GM13977 (cell line): ENCODE measurements around the gene FFAR3.
"Not testable (repeated sequence)": the region's sequence is repeated elsewhere in the genome, so short reads cannot be mapped to it uniquely, and the experiment has no call there.

Experiments
- DNase-seq: peaks from one replicate; pipeline ENCODE4 v3.0.0; 2012; ENCODE audit warnings: low spot score
- in situ Hi-C: fragments of 300-500 bp; cut with MboI; formaldehyde crosslinking; loops from one replicate; pipeline ENCODE4 v1.12.0; 2022; ENCODE audit warnings: low sequenced_read_pairs, low pct_unique_long_range_greater_than_20kb, mixed read lengths, inconsistent platforms; ENCODE audit not compliant: unreplicated experiment
- TF ChIP-seq, protein P1 (sequence below): IDR thresholded peaks from 2 replicates; pipeline ENCODE4 v1.5.1; 2012; ENCODE audit warnings: mild to moderate bottlenecking, control low read depth; ENCODE audit not compliant: insufficient read depth; ENCODE audit errors: extremely low read depth, missing control alignments

Gene FFAR3

DNA sequence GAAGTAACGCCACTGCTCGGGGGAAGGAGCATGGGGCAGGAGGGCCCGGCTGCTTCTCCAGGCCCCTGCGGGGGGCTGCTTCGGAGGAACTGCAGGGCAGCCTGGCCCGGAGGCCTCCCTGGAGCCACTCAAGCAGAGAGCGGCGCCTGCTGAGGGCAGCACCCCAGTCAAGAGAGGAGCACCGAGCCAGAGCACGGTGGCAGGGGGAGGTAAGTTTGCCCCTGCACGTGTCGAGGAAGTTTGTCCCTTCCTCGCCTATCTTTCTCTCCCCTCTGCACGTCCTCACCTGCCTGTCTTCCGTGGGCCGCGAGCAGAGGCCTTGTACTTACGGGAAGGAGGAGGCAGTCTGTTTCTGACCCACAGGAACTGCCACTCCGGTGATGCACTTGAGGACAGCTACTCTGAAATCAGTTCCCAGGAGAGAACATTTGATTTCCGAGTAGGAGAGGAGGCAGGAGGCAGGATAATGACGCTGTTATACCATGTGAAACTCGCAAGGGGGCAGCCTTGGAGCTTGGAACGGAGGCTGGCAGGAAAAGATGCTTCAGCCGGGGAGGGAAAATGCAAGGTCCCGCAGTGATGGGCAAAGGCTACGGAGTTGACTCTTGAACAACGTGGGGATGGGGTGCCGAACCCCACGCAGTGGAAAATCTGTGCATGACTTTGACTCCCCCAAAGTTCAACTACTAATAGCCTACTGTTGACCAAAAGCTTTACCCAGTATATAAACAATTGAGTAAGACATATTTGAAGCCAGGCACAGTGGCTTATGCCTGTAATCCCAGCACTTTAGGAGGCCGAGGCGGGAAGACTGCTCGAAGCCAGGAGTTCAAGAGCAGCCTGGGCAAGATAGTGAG lies 5.6 kb upstream of the FFAR3 start:
- peak; percentile 85 for DNase-seq
- in situ Hi-C loops = no loop called here
- TF ChIP-seq, protein P1, sequence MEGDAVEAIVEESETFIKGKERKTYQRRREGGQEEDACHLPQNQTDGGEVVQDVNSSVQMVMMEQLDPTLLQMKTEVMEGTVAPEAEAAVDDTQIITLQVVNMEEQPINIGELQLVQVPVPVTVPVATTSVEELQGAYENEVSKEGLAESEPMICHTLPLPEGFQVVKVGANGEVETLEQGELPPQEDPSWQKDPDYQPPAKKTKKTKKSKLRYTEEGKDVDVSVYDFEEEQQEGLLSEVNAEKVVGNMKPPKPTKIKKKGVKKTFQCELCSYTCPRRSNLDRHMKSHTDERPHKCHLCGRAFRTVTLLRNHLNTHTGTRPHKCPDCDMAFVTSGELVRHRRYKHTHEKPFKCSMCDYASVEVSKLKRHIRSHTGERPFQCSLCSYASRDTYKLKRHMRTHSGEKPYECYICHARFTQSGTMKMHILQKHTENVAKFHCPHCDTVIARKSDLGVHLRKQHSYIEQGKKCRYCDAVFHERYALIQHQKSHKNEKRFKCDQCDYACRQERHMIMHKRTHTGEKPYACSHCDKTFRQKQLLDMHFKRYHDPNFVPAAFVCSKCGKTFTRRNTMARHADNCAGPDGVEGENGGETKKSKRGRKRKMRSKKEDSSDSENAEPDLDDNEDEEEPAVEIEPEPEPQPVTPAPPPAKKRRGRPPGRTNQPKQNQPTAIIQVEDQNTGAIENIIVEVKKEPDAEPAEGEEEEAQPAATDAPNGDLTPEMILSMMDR = peak; percentile 83

DNA sequence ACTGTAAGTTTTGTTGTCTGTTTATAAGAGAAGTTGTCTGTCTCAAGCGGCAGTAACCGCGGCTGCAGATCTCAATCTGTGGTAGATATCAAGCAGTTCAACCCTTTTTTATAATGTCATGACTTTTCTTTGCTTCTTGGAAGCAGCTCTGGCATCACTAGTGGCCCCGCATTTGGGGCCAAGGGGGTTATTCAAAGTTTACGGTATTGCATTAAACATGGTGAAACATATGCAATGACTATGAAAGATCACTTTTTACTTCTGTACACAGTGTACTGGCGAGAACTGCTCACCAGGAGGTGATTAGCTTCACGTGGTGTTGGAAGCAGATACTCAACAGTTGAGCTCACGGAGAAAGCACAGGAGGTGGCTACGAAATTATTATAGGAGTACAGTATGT lies 4.6 kb upstream of the FFAR3 start:
- in situ Hi-C loops = no loop called here
- DNase-seq = peak; percentile 3

DNA sequence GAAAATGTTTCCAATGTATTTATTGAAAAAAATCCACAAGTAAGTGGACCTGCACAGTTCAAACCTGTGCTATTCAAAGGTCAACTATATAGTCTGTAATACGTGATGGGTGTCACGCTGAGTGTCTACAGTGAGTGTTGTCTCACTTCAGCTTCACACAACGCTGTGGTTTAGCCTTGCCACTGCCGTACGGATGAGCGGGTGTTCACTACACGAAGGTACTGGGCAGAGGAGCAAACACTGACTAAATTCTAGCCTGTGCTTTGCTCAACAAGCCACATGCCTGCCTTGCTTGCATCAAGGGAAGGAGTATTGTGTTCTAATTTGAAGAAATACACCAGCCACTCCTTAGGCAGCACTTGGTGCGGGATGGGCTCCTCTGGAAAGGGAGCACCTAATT lies 3.4 kb upstream of the FFAR3 start:
- DNase-seq = peak; percentile 28
- TF ChIP-seq, protein P1 = no peak
- in situ Hi-C loops = no loop called here

More for the DNA sequence above, 4.6 kb upstream of the FFAR3 start:
- TF ChIP-seq, protein P1 = no peak

DNA sequence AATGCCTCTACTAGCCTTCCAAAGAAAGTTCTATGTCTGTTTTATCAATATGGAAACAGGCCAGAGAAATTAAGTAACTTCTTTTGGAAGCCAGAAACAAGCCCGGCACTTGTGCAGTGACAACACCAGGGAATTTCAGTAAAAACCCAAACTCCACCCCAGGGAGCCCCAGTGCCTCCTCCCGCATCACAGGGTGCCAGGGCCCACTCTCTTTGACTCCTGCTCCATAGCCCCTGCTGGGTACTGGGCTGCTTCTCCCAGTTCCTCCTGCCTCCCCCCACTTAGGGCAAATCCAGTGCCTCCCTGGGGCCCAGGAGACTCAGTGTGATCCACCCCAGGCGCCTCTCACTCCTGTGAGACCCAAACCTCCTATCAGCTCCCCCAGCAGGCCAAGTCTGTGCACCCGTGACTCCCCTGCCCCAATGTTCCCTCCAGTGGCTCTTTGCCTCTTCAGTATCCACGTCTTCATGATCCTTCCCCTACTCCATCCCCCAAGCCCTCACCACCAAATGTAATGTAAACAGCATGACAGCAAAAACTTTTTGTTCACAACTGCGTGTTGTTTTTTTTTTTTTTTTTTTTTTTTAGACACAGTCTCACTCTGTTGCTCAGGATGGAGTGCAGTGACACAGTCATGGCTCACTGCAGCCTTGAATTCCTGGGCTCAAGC lies 2.3 kb upstream of the FFAR3 start:
- in situ Hi-C loops = no loop called here
- peak; percentile 13 for DNase-seq
- TF ChIP-seq, protein P1 = no peak

DNA sequence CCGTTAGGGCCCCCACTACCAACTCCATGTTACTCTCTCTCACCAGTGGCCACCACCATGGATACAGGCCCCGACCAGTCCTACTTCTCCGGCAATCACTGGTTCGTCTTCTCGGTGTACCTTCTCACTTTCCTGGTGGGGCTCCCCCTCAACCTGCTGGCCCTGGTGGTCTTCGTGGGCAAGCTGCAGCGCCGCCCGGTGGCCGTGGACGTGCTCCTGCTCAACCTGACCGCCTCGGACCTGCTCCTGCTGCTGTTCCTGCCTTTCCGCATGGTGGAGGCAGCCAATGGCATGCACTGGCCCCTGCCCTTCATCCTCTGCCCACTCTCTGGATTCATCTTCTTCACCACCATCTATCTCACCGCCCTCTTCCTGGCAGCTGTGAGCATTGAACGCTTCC lies 574 bp downstream of the FFAR3 start:
- TF ChIP-seq, protein P1 = peak; percentile 18
- in situ Hi-C loops, DNase-seq: not testable (repeated sequence)

DNA sequence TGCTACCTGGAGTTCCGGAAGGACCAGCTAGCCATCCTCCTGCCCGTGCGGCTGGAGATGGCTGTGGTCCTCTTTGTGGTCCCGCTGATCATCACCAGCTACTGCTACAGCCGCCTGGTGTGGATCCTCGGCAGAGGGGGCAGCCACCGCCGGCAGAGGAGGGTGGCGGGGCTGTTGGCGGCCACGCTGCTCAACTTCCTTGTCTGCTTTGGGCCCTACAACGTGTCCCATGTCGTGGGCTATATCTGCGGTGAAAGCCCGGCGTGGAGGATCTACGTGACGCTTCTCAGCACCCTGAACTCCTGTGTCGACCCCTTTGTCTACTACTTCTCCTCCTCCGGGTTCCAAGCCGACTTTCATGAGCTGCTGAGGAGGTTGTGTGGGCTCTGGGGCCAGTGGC lies 1.1 kb downstream of the FFAR3 start:
- DNase-seq, in situ Hi-C loops: not testable (repeated sequence)

DNA sequence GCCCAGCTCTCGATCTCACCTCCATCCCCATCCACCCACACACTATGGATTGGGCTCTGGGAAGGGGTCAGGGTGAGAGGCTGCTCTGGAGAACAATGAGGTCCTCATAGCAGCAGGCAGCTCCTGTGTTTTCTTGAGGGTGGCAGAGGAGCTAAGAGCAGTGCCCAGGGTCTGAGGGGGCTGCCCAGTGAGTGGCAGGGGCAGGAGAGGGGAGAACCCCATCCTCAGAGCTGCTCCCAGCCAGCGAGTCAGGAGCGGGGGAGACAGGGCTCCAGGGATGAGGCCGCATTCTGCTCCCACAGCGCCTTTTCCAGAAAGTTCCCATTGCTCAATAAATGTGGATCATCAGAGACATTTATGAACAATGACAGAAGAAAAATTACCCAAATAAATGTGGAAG lies 1.8 kb downstream of the FFAR3 start:
- in situ Hi-C loops, DNase-seq: not testable (repeated sequence)
